ENCODE results near the gene GPC3. TPM values are rescaled to one million over a fixed set of nuclear protein-coding genes. Genes with fewer than 3 reads are reported as not detected.

The GPC3 gene
- total RNA-seq, 3 donors from 2014 or later (not counting 1 experiment from before 2014, with no cell fraction given) = not detected

DNA sequence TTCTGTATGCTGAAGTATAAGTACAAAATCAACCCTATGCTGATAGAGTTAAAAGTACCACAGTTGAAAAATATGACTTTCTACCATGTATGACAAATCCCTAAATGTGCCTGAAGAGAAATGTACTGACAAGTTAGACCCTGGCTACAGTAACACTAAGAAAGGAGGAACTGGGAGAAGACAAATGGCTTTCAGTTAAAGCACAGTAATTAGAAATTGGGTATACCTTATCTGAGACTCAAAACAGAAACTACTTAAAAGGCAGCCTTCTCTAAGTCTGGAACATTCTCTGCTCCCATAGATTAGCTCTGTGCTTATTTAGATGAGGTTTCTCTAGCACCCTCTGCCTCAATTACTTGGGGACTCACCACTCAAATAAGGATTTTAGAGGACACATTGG lies 189.1 kb downstream of the GPC3 start:
- Mint-ChIP-seq H3K4me3 (no peak overlapping the region), H3K9me3 (no peaks in the 10 kb centered on the region), H3K36me3 (no peaks in the 10 kb centered on the region), H3K4me1 (no peaks in the 10 kb centered on the region), H3K27ac (no peak overlapping the region), H3K27me3 (ENCODE audit: low read depth in 2 of 2) (peaks cover 0 to 19% of the 10 kb centered on the region in 2 donors)
- no peak for DNase-seq
- no peaks in the 10 kb centered on the region for H3K9me3 ChIP-seq (ENCODE audit: control insufficient read depth, insufficient read depth, low read length)
- intact Hi-C loops (cut with micrococcal nuclease) = loop anchor here (10.0 kb wide), 1 partner anchor 229 kb away; no protein-coding TSS in a partner anchor
- no peak overlapping the region for H3K27ac ChIP-seq (ENCODE audit: low read length)
- H3K36me3 ChIP-seq (ENCODE audit: control insufficient read depth, insufficient read depth, low read length) = no peaks in the 10 kb centered on the region
- TF ChIP-seq, protein P1, sequence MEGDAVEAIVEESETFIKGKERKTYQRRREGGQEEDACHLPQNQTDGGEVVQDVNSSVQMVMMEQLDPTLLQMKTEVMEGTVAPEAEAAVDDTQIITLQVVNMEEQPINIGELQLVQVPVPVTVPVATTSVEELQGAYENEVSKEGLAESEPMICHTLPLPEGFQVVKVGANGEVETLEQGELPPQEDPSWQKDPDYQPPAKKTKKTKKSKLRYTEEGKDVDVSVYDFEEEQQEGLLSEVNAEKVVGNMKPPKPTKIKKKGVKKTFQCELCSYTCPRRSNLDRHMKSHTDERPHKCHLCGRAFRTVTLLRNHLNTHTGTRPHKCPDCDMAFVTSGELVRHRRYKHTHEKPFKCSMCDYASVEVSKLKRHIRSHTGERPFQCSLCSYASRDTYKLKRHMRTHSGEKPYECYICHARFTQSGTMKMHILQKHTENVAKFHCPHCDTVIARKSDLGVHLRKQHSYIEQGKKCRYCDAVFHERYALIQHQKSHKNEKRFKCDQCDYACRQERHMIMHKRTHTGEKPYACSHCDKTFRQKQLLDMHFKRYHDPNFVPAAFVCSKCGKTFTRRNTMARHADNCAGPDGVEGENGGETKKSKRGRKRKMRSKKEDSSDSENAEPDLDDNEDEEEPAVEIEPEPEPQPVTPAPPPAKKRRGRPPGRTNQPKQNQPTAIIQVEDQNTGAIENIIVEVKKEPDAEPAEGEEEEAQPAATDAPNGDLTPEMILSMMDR (IDR thresholded peaks at IDR 0.05) = no peak
- no peaks in the 10 kb centered on the region for H3K27me3 ChIP-seq (ENCODE audit: control insufficient read depth, insufficient read depth, low read length)
- no peak overlapping the region for H3K4me3 ChIP-seq (ENCODE audit: low read length)
- no peaks in the 10 kb centered on the region for H3K4me1 ChIP-seq (ENCODE audit: control insufficient read depth, insufficient read depth, low read length)
- ATAC-seq = no peak

DNA sequence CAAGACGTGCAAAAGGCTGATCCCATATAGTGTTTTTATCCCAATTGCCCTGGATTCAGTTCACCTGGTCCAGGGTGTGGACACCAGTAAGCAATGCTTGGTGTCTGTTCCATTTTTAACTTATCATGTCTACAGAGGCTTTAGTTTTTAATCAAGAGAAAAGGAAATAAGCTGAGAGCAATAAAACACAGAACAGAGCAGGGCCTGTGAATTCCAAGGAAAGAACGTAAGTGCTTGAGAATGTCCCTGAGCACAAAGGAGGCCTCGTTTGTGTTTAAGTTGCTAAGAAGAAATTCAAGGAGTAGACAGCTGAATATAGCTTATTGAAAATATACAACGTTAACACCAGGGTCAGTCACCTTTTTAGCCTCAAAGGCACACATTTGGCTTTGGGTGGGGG lies 191.3 kb downstream of the GPC3 start:
- no peaks in the 10 kb centered on the region for H3K9me3 Mint-ChIP-seq
- TF ChIP-seq, protein P1 (IDR thresholded peaks at IDR 0.05) = no peak
- no peaks in the 10 kb centered on the region for H3K4me1 Mint-ChIP-seq
- no peaks in the 10 kb centered on the region for H3K4me1 ChIP-seq (ENCODE audit: control insufficient read depth, insufficient read depth, low read length)
- H3K36me3 Mint-ChIP-seq = no peaks in the 10 kb centered on the region
- H3K36me3 ChIP-seq (ENCODE audit: control insufficient read depth, insufficient read depth, low read length) = no peaks in the 10 kb centered on the region
- no peak overlapping the region for H3K4me3 ChIP-seq (ENCODE audit: low read length)
- intact Hi-C loops (cut with micrococcal nuclease) = loop anchor here (10.0 kb wide), 1 partner anchor 231 kb away; no protein-coding TSS in a partner anchor
- H3K4me3 Mint-ChIP-seq = no peak overlapping the region
- WGBS (ENCODE audit: insufficient coverage) = 82% methylated on average over 3 of the region's 4 CpGs
- no peak overlapping the region for H3K27ac Mint-ChIP-seq
- DNase-seq (no peak), ATAC-seq (no peak)
- H3K27me3 ChIP-seq (ENCODE audit: control insufficient read depth, insufficient read depth, low read length) = no peaks in the 10 kb centered on the region
- H3K9me3 ChIP-seq (ENCODE audit: control insufficient read depth, insufficient read depth, low read length) = no peaks in the 10 kb centered on the region
- H3K27me3 Mint-ChIP-seq (ENCODE audit: low read depth in 2 of 2) = peaks cover 3 to 12% of the 10 kb centered on the region in 2 donors
- H3K27ac ChIP-seq (ENCODE audit: low read length) = no peak overlapping the region

DNA sequence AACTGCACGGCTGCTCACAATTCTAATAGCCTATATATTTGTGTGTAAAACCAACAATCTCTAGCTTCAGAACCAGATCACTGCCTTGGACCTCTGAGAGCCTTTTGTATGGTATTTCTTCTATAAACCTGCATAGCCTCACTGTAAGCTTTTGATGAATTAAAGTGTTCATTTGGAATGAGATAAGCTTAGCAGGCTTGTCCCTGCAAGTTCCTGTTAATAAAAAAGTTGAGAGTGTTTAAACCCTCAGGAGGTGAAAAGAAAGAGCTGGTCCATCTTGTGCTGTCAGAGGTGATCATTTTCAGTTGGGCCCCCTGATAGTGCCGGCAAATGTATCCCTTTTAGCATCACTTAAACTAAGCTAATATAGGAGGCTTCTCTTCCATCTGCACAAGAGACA lies 191.8 kb downstream of the GPC3 start:
- TF ChIP-seq, protein P1 (IDR thresholded peaks at IDR 0.05) = no peak
- ATAC-seq = no peak
- H3K27ac Mint-ChIP-seq = no peak overlapping the region
- 100% methylated on average over 1 of the region's 2 CpGs for WGBS (ENCODE audit: insufficient coverage)
- no peaks in the 10 kb centered on the region for H3K4me1 Mint-ChIP-seq
- H3K27me3 Mint-ChIP-seq (ENCODE audit: low read depth in 2 of 2) = peaks cover 3 to 14% of the 10 kb centered on the region in 2 donors
- Histone ChIP-seq H3K27ac (ENCODE audit: low read length) (no peak overlapping the region), H3K4me1 (ENCODE audit: control insufficient read depth, insufficient read depth, low read length) (no peaks in the 10 kb centered on the region), H3K27me3 (ENCODE audit: control insufficient read depth, insufficient read depth, low read length) (no peaks in the 10 kb centered on the region), H3K4me3 (ENCODE audit: low read length) (no peak overlapping the region), H3K9me3 (ENCODE audit: control insufficient read depth, insufficient read depth, low read length) (no peaks in the 10 kb centered on the region), H3K36me3 (ENCODE audit: control insufficient read depth, insufficient read depth, low read length) (no peaks in the 10 kb centered on the region)
- no peaks in the 10 kb centered on the region for H3K9me3 Mint-ChIP-seq
- intact Hi-C loops (cut with micrococcal nuclease) = loop anchor here (10.0 kb wide), 1 partner anchor 231 kb away; no protein-coding TSS in a partner anchor
- no peak for DNase-seq
- H3K36me3 Mint-ChIP-seq = no peaks in the 10 kb centered on the region
- no peak overlapping the region for H3K4me3 Mint-ChIP-seq

All from natural killer cell (primary cell).